CD4-positive, alpha-beta T cell (primary cell): Measurements from ENCODE around the gene ARMC7. TPM values are rescaled to one million over a fixed set of nuclear protein-coding genes. Genes with fewer than 3 reads are reported as not detected.
A peak's percentile ranks its signal among the peaks of the same experiment; 100 is the strongest.

Source experiments
- ATAC-seq: fragments of 200-7000 bp; cut with Tn5 transposase; one replicate; pipeline ENCODE4 v1.10.0; 2022; ENCODE audit warnings: mild to moderate bottlenecking; ENCODE audit not compliant: poor library complexity
- CTCF ChIA-PET: fragments of 350-600 bp; sonication (Branson Sonifier 250); formaldehyde crosslinking; loops from one replicate; lab custom pipeline; 2021; ENCODE audit warnings: antibody characterized with exemption, inconsistent platforms; lab: Charles Lee
- POLR2A ChIA-PET: fragments of 350-600 bp; sonication (Branson Sonifier 250); formaldehyde crosslinking; loops from one replicate; lab custom pipeline; 2021; ENCODE audit warnings: antibody characterized with exemption, inconsistent platforms; lab: Charles Lee
- DNase-seq, 14 experiments: peaks; one replicate each; pipeline ENCODE4 v3.0.0-alpha.2; 2013 to 2020; ENCODE audit warnings: mixed read lengths in 2 of 14
- H3K27ac ChIP-seq, 2 donors: one replicate each; pipeline versions ENCODE4 v1.5.1 to v1.7.0; 2013; ENCODE audit warnings: low read length in 2 of 2, low read depth in 1 of 2, mild to moderate bottlenecking in 1 of 2
- H3K27me3 ChIP-seq, 2 experiments: 1 replicate in 1 of 2; 2 replicates in 1 of 2; pipeline versions ENCODE4 v1.6.1 to v1.7.0; 2013; ENCODE audit warnings: low read length in 2 of 2, control low read depth in 1 of 2, mild to moderate bottlenecking in 1 of 2, moderate library complexity in 1 of 2; ENCODE audit not compliant: insufficient read depth in 2 of 2, control insufficient read depth in 1 of 2
- H3K36me3 ChIP-seq: one replicate; pipeline ENCODE4 v1.6.1; 2013; ENCODE audit warnings: low read length, control low read depth; ENCODE audit not compliant: insufficient read depth
- H3K4me1 ChIP-seq: one replicate; pipeline ENCODE4 v1.6.1; 2013; ENCODE audit warnings: low read length, control low read depth; ENCODE audit not compliant: insufficient read depth
- H3K4me3 ChIP-seq: one replicate; pipeline ENCODE4 v1.5.1; 2013; ENCODE audit warnings: mild to moderate bottlenecking, low read length, moderate library complexity
- H3K9me3 ChIP-seq, 2 experiments: 1 replicate in 1 of 2; 2 replicates in 1 of 2; pipeline versions ENCODE4 v1.6.1 to v1.7.0; 2013; ENCODE audit warnings: low read length in 2 of 2, mild to moderate bottlenecking in 2 of 2, control low read depth in 1 of 2, moderate library complexity in 1 of 2; ENCODE audit not compliant: control insufficient read depth in 1 of 2, insufficient read depth in 1 of 2
- H3K27ac Mint-ChIP-seq: one replicate; pipeline ENCODE4 v1.8.0; 2020; ENCODE audit warnings: mixed read lengths
- H3K27me3 Mint-ChIP-seq: one replicate; pipeline ENCODE4 v1.8.0; 2021; ENCODE audit warnings: mixed read lengths
- H3K36me3 Mint-ChIP-seq: one replicate; pipeline ENCODE4 v1.8.0; 2021; ENCODE audit warnings: low read depth, mixed read lengths
- H3K4me1 Mint-ChIP-seq: one replicate; pipeline ENCODE4 v1.8.0; 2021; ENCODE audit warnings: low read depth, mixed read lengths
- H3K4me3 Mint-ChIP-seq: one replicate; pipeline ENCODE4 v1.8.0; 2020; ENCODE audit warnings: mild to moderate bottlenecking, mixed read lengths
- H3K9me3 Mint-ChIP-seq: one replicate; pipeline ENCODE4 v1.8.0; 2020; ENCODE audit warnings: mixed read lengths
- CTCF ChIP-seq: fragments of 200-600 bp; IDR thresholded peaks from one replicate; pipeline ENCODE4 v1.8.0; 2022; ENCODE audit warnings: antibody characterized with exemption, mild to moderate bottlenecking
- intact Hi-C, 2 experiments: fragments of 100-400 bp; cut with DNase I in 1 of 2; cut with micrococcal nuclease in 1 of 2; formaldehyde crosslinking; loops; one replicate each; pipeline versions ENCODE4 v1.15.1 to v1.9.0; 2023 to 2025; cut with DNase I, micrococcal nuclease
- total RNA-seq, 174 experiments: library from RNA in 2 of 174; stranded (reverse) in 2 of 174; gene quantifications; one replicate each; pipeline ENCODE4 v1.2.3 and lab custom pipeline; 2021 to 2026

ARMC7 gene
- total RNA-seq, 2 experiments from 2014 or later, result 4.1 to 4.8 TPM

- peak overlapping the region; percentile 34 for H3K4me3 Mint-ChIP-seq
- ATAC-seq (no peak), DNase-seq (no peak)
- H3K4me3 ChIP-seq, result no peak overlapping the region
- no peak overlapping the region for H3K27ac ChIP-seq
- peaks cover 31% of the 10 kb centered on the region for H3K4me1 ChIP-seq
- peaks cover 42% of the 10 kb centered on the region for H3K36me3 ChIP-seq
- H3K9me3 ChIP-seq, result no peaks in the 10 kb centered on the region
- no peaks in the 10 kb centered on the region for H3K9me3 Mint-ChIP-seq
- ChIA-PET POLR2A (interaction anchor here (3.8 kb wide), 1 partner anchor 12 kb away, joined by 16 read pairs; no protein-coding TSS in a partner anchor), CTCF (no interaction called here)
- no peaks in the 10 kb centered on the region for H3K27me3 ChIP-seq
- intact Hi-C loops, result loop anchor here in 1 of 2 experiments (10.0 kb wide), 1 partner anchor 49 kb away; no protein-coding TSS in a partner anchor
- TF ChIP-seq CTCF, result no peak
- peaks cover 34% of the 10 kb centered on the region for H3K4me1 Mint-ChIP-seq
- H3K27me3 Mint-ChIP-seq, result no peaks in the 10 kb centered on the region
- H3K36me3 Mint-ChIP-seq, result peaks cover 43% of the 10 kb centered on the region
- no peak overlapping the region for H3K27ac Mint-ChIP-seq
Measured at GRCh38 chr17:75065562-75066151, 44.1 kb upstream of the ARMC7 start.

GRCh38 chr17:75067856-75068255, 41.9 kb upstream of the ARMC7 start:
- intact Hi-C loops, result loop anchor here in 1 of 2 experiments (10.0 kb wide), 1 partner anchor 47 kb away; no protein-coding TSS in a partner anchor

GRCh38 chr17:75068750-75069149, 41.0 kb upstream of the ARMC7 start:
- POLR2A ChIA-PET, result interaction anchor here (1.6 to 3.8 kb wide), 3 partner anchors 9 to 63 kb away, joined by 11 to 16 read pairs (median 13); partner anchors contain the start of gene NT5C
- DNase-seq, result no peak

More at GRCh38 chr17:75067856-75068255, 41.9 kb upstream of the ARMC7 start:
- H3K9me3 ChIP-seq, result no peaks in the 10 kb centered on the region
- POLR2A ChIA-PET, result interaction anchor here (0.6 to 3.8 kb wide), 12 partner anchors 8 to 407 kb away, joined by 3 to 16 read pairs (median 6); partner anchors contain the start of genes ARMC7, ATP5PD, KCTD2 and MIF4GD
- H3K4me1 ChIP-seq, result peaks cover 31% of the 10 kb centered on the region
- H3K27ac ChIP-seq, result no peak overlapping the region
- H3K4me3 ChIP-seq, result no peak overlapping the region
- H3K4me1 Mint-ChIP-seq, result peaks cover 34% of the 10 kb centered on the region
- peaks cover 23% of the 10 kb centered on the region for H3K36me3 Mint-ChIP-seq
- CTCF ChIA-PET, result interaction anchor here (0.8 kb wide), 1 partner anchor 106 kb away, joined by 4 read pairs; no protein-coding TSS in a partner anchor
- no peaks in the 10 kb centered on the region for H3K27me3 ChIP-seq
- no peaks in the 10 kb centered on the region for H3K9me3 Mint-ChIP-seq
- peak; percentile 91 for ATAC-seq
- peak overlapping the region; percentile 56 for H3K4me3 Mint-ChIP-seq
- H3K27me3 Mint-ChIP-seq, result no peaks in the 10 kb centered on the region
- H3K27ac Mint-ChIP-seq, result peak overlapping the region; percentile 76
- H3K36me3 ChIP-seq, result peaks cover 20% of the 10 kb centered on the region
- TF ChIP-seq CTCF, result no peak
- DNase-seq, result peak in 6 of 14 experiments; percentile 5 to 53 (median 49)

More at GRCh38 chr17:75068750-75069149, 41.0 kb upstream of the ARMC7 start:
- Mint-ChIP-seq H3K27ac (no peak overlapping the region), H3K9me3 (no peaks in the 10 kb centered on the region), H3K27me3 (no peaks in the 10 kb centered on the region), H3K4me1 (peaks cover 34% of the 10 kb centered on the region), H3K36me3 (peaks cover 14% of the 10 kb centered on the region), H3K4me3 (peak overlapping the region; percentile 58)
- H3K4me1 ChIP-seq, result peaks cover 31% of the 10 kb centered on the region
- no peak for TF ChIP-seq CTCF
- H3K4me3 ChIP-seq, result no peak overlapping the region
- H3K9me3 ChIP-seq, result no peaks in the 10 kb centered on the region
- CTCF ChIA-PET, result interaction anchor here (1.2 kb wide), 1 partner anchor 62 kb away, joined by 3 read pairs; no protein-coding TSS in a partner anchor
- intact Hi-C loops, result loop anchor here in 1 of 2 experiments (10.0 kb wide), 1 partner anchor 46 kb away; no protein-coding TSS in a partner anchor
- no peak overlapping the region for H3K27ac ChIP-seq
- H3K36me3 ChIP-seq, result peaks cover 11% of the 10 kb centered on the region
- H3K27me3 ChIP-seq, result no peaks in the 10 kb centered on the region
- ATAC-seq, result no peak
